Skeletal muscle cell (primary cell): ENCODE results near the gene FRK.

ENCODE experiments used
- DNase-seq: peaks from one replicate; pipeline ENCODE4 v3.0.0-alpha.2; 2010; ENCODE audit warnings: low read depth
- H3K4me3 ChIP-seq: 2 replicates; pipeline ENCODE4 v1.5.1; 2011; ENCODE audit warnings: low read depth, mild to moderate bottlenecking, control low read depth, low read length, moderate library complexity

The FRK gene

GRCh38 chr6:116040993-116041392 lies 19.7 kb downstream of the FRK start:
- DNase-seq = no peak
- no peak overlapping the region for H3K4me3 ChIP-seq

- no peak for DNase-seq
- H3K4me3 ChIP-seq = no peak overlapping the region
Observed at GRCh38 chr6:116036885-116037284, 23.8 kb downstream of the FRK start.

GRCh38 chr6:116036075-116036773 lies 24.5 kb downstream of the FRK start:
- no peak overlapping the region for H3K4me3 ChIP-seq
- DNase-seq = no peak

- no peak overlapping the region for H3K4me3 ChIP-seq
- DNase-seq = no peak
Observed at GRCh38 chr6:116035616-116036015, 25.1 kb downstream of the FRK start.

GRCh38 chr6:116034327-116034726 lies 26.4 kb downstream of the FRK start:
- H3K4me3 ChIP-seq = no peak overlapping the region
- DNase-seq = peak; percentile 15

- H3K4me3 ChIP-seq = no peak overlapping the region
- no peak for DNase-seq
Observed at GRCh38 chr6:116033687-116034303, 26.9 kb downstream of the FRK start.

GRCh38 chr6:116030770-116031169 lies 29.9 kb downstream of the FRK start:
- no peak for DNase-seq
- no peak overlapping the region for H3K4me3 ChIP-seq

GRCh38 chr6:116029535-116029934 lies 31.2 kb downstream of the FRK start:
- DNase-seq = no peak
- H3K4me3 ChIP-seq = no peak overlapping the region

- DNase-seq = no peak
- H3K4me3 ChIP-seq = no peak overlapping the region
Observed at GRCh38 chr6:116028233-116028632, 32.5 kb downstream of the FRK start.

- DNase-seq = no peak
- H3K4me3 ChIP-seq = no peak overlapping the region
Observed at GRCh38 chr6:116027801-116028200, 32.9 kb downstream of the FRK start.

GRCh38 chr6:116025405-116025804 lies 35.3 kb downstream of the FRK start:
- no peak overlapping the region for H3K4me3 ChIP-seq
- no peak for DNase-seq

- no peak for DNase-seq
- H3K4me3 ChIP-seq = no peak overlapping the region
Observed at GRCh38 chr6:116022841-116023445, 37.7 kb downstream of the FRK start.

GRCh38 chr6:116020738-116021137 lies 40.0 kb downstream of the FRK start:
- H3K4me3 ChIP-seq = no peak overlapping the region
- DNase-seq = no peak

- DNase-seq = no peak
- no peak overlapping the region for H3K4me3 ChIP-seq
Observed at GRCh38 chr6:116019428-116019827, 41.3 kb downstream of the FRK start.

GRCh38 chr6:116018976-116019375 lies 41.7 kb downstream of the FRK start:
- no peak for DNase-seq
- H3K4me3 ChIP-seq = no peak overlapping the region

- H3K4me3 ChIP-seq = no peak overlapping the region
- DNase-seq = no peak
Observed at GRCh38 chr6:116017546-116018295, 43.0 kb downstream of the FRK start.

- no peak for DNase-seq
- H3K4me3 ChIP-seq = no peak overlapping the region
Observed at GRCh38 chr6:116016846-116017545, 43.7 kb downstream of the FRK start.

GRCh38 chr6:116015983-116016382 lies 44.7 kb downstream of the FRK start:
- no peak for DNase-seq

GRCh38 chr6:116015561-116015960 lies 45.1 kb downstream of the FRK start:
- no peak overlapping the region for H3K4me3 ChIP-seq
- no peak for DNase-seq

More at GRCh38 chr6:116015983-116016382, 44.7 kb downstream of the FRK start:
- H3K4me3 ChIP-seq = no peak overlapping the region

GRCh38 chr6:116012951-116013350 lies 47.7 kb downstream of the FRK start:
- no peak overlapping the region for H3K4me3 ChIP-seq
- DNase-seq = no peak
